ENCODE results near the gene ANKRD63. TPM values are rescaled to one million over a fixed set of nuclear protein-coding genes. Genes with fewer than 3 reads are reported as not detected.

The ANKRD63 gene
- total RNA-seq, 4 donors from 2014 or later: not detected

DNA sequence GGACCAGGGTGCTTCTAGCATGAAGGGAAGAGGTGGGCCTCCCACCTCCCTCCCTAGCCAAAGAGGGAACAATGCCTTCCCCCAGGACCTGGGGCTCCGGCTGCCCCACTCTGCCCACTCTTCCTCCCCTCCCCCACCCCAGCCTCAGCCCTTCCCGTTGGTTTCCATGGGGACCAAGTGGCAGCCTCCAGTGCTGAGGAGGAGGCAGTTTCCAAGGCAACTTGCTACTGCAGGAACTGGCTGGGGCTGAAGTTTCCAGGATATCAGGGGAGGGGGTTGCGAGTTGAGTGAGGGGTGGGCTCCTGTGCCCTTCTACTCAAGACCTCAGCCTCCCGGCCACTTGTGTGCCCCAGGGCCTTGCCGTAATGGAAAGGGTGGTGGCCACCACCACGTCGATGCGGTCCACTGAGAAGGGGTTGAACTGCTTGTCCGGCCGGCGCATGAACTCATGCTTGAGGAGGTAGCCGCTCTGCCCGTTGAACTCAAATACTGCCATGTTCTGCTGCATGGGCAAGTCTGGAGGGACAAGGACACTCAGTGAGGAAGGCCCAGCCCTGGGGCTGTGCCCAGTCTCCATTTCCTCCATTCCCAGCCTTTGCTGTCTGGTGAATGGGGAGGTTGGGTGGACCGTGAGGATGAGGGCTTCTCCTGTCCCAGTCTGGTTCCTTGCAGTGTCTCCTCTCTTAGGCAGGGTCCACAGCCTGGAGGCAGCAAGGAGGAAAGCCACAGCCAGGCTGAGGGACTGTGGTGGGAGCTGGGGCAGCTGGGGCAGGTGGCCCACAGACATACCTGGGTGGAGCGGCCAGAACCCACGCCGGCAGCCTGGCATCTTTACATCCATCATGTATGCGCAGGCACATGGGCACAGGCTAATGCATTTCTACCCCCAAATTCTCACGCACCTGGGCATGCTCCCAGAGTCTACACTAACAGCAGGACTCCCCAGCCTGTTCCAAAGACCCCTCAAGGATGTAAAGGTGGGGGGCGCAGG is 11.3 kb upstream of the ANKRD63 start:
- no peak for DNase-seq
- Histone ChIP-seq H3K4me1 (peaks cover 12 to 26% (median 18%) of the 10 kb centered on the region in 4 donors), H3K27ac (no peak overlapping the region), H3K9me3 (no peaks in the 10 kb centered on the region), H3K4me3 (no peak overlapping the region), H3K27me3 (peaks cover 8% of the 10 kb centered on the region), H3K36me3 (no peaks in the 10 kb centered on the region)
- 90% methylated on average over 20 of the region's 20 CpGs; no CpG with 5 or more reads in 1 of the 2 donors for WGBS, 2 donors (ENCODE audit: low coverage in 1 of 2)
- in situ Hi-C loops (cut with MboI; ENCODE audit: low pct_ligation_motif_present in 1 of 4, low pct_unique_long_range_greater_than_20kb in 1 of 4, low sequenced_read_pairs in 3 of 4) (no loop called here), intact Hi-C loops (cut with DNase I; ENCODE audit: low total_unique reads) (no loop called here)
- TF ChIP-seq, protein P1, sequence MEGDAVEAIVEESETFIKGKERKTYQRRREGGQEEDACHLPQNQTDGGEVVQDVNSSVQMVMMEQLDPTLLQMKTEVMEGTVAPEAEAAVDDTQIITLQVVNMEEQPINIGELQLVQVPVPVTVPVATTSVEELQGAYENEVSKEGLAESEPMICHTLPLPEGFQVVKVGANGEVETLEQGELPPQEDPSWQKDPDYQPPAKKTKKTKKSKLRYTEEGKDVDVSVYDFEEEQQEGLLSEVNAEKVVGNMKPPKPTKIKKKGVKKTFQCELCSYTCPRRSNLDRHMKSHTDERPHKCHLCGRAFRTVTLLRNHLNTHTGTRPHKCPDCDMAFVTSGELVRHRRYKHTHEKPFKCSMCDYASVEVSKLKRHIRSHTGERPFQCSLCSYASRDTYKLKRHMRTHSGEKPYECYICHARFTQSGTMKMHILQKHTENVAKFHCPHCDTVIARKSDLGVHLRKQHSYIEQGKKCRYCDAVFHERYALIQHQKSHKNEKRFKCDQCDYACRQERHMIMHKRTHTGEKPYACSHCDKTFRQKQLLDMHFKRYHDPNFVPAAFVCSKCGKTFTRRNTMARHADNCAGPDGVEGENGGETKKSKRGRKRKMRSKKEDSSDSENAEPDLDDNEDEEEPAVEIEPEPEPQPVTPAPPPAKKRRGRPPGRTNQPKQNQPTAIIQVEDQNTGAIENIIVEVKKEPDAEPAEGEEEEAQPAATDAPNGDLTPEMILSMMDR (IDR thresholded peaks at IDR 0.05): no peak

DNA sequence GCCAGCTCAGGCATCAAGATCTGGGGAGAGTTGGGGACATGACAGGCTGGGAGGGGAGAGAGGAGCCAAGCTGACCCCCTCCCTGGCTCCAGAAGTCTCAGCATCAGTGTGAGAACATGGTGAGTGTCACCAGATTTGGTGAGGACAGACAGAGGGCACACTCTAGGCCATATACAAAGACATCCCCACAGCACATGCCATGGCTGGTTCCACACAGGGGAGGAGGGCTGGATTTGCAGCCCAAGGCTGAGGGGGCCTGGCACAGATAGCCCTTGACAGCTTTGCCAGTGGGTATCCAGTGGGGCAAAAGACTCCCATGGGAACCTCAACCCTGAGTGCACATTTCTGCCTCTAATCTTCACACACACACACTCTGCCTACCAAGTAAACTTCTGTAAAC is 10.1 kb upstream of the ANKRD63 start:
- Histone ChIP-seq H3K36me3 (no peaks in the 10 kb centered on the region), H3K4me1 (peaks cover 12 to 31% (median 19%) of the 10 kb centered on the region in 4 donors), H3K27me3 (peaks cover 8% of the 10 kb centered on the region), H3K27ac (no peak overlapping the region), H3K9me3 (no peaks in the 10 kb centered on the region), H3K4me3 (no peak overlapping the region)
- TF ChIP-seq POLR2A (IDR thresholded peaks at IDR 0.05) (no peak), EP300 (IDR thresholded peaks at IDR 0.05; ENCODE audit: low read depth) (no peak), POLR2AphosphoS5 (IDR thresholded peaks at IDR 0.05) (no peak)
- TF ChIP-seq, protein P1 (IDR thresholded peaks at IDR 0.05): no peak
- DNase-seq: no peak
- intact Hi-C loops (cut with DNase I; ENCODE audit: low total_unique reads): no loop called here
- in situ Hi-C loops (cut with MboI; ENCODE audit: low pct_ligation_motif_present in 1 of 4, low pct_unique_long_range_greater_than_20kb in 1 of 4, low sequenced_read_pairs in 3 of 4): no loop called here

DNA sequence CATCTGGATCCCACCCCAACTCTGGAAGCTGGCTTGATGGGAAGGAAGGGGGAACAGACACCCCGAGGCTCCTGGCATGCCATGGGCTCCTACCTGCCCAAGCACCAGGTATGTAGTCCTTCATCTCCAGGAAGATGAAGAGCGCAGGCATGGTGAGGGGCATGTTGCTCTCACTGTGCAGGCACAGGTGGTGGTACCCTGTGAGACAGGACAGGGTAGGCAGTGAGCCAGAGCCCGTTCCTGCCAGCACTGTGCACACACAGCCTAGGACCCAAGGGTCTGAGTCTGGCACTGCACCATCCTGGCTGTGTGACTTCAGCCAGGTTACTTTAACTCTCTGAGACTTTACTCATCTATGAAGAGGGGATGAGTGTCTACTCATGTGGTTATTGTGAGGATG is 9.4 kb upstream of the ANKRD63 start:
- Histone ChIP-seq H3K4me1 (peaks cover 12 to 31% (median 19%) of the 10 kb centered on the region in 4 donors), H3K36me3 (no peaks in the 10 kb centered on the region), H3K27me3 (peaks cover 8% of the 10 kb centered on the region), H3K27ac (no peak overlapping the region), H3K4me3 (no peak overlapping the region), H3K9me3 (no peaks in the 10 kb centered on the region)
- DNase-seq: no peak
- TF ChIP-seq POLR2AphosphoS5 (IDR thresholded peaks at IDR 0.05) (no peak), EP300 (IDR thresholded peaks at IDR 0.05; ENCODE audit: low read depth) (no peak), POLR2A (IDR thresholded peaks at IDR 0.05) (no peak)
- TF ChIP-seq, protein P1 (IDR thresholded peaks at IDR 0.05): no peak
- 88% methylated on average over 3 of the region's 3 CpGs; no CpG with 5 or more reads in 1 of the 2 donors for WGBS, 2 donors (ENCODE audit: low coverage in 1 of 2)
- in situ Hi-C loops (cut with MboI; ENCODE audit: low pct_ligation_motif_present in 1 of 4, low pct_unique_long_range_greater_than_20kb in 1 of 4, low sequenced_read_pairs in 3 of 4) (no loop called here), intact Hi-C loops (cut with DNase I; ENCODE audit: low total_unique reads) (no loop called here)

DNA sequence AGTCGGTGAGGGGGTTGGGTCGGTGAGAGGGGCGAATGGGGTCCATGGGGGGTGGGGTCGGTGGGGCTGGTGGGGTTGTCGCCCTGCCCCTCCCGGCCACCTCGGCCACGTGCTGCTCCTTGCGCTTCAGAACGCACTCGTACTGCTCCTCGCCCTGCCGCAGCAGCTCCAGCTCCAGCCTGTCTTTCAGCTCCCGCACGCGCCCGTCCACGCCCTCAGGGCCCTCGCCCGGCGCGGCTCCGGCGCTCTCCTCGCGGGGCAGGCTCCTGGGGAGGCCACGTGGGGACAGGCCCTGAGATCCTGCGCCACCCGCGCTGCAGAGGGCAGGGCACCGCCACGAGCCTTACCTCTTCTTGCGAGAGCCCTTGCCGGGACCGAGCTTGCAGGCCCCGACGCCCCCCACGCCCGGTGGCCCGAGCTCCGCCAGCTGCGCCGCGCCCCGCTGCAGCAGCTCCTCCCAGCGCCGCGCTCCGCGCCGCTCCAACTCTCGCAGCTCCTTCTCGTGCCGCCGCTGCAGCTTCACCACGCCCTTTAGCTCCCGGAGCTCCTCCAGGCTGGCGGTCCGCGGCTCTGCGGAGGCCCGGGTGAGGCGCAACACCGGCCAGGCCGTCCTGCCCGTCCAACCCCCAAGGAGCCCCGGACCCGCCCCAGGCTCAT is 8.2 kb upstream of the ANKRD63 start:
- in situ Hi-C loops (cut with MboI; ENCODE audit: low pct_ligation_motif_present in 1 of 4, low pct_unique_long_range_greater_than_20kb in 1 of 4, low sequenced_read_pairs in 3 of 4): no loop called here
- DNase-seq: peak; percentile 68

More for the DNA sequence above, 8.2 kb upstream of the ANKRD63 start:
- Histone ChIP-seq H3K27ac (no peak overlapping the region), H3K4me1 (peaks cover 12 to 31% (median 19%) of the 10 kb centered on the region in 4 donors), H3K36me3 (no peaks in the 10 kb centered on the region), H3K27me3 (peaks cover 8% of the 10 kb centered on the region), H3K4me3 (peak overlapping the region in 2 of 4 donors; percentile 25 to 40), H3K9me3 (no peaks in the 10 kb centered on the region)
- TF ChIP-seq EP300 (IDR thresholded peaks at IDR 0.05; ENCODE audit: low read depth) (no peak), POLR2A (IDR thresholded peaks at IDR 0.05) (no peak), POLR2AphosphoS5 (IDR thresholded peaks at IDR 0.05) (no peak)
- TF ChIP-seq, protein P1 (IDR thresholded peaks at IDR 0.05): no peak
- intact Hi-C loops (cut with DNase I; ENCODE audit: low total_unique reads): no loop called here
- WGBS, 2 donors (ENCODE audit: low coverage in 1 of 2): 29% methylated on average over 57 of the region's 68 CpGs; no CpG with 5 or more reads in 1 of the 2 donors
